Measurements from ENCODE around the gene SMARCAL1. TPM values are rescaled to one million over a fixed set of nuclear protein-coding genes. Genes with fewer than 3 reads are reported as not detected.

Gene SMARCAL1
- total RNA-seq, 1 donor from 2014 or later: 135 TPM

GRCh38 chr2:216490061-216490460 is 77.8 kb downstream of the SMARCAL1 start:
- peak; percentile 18 for DNase-seq (ENCODE audit: low read depth)
- H3K36me3 ChIP-seq (ENCODE audit: control insufficient read depth, insufficient read depth, low read length): no peaks in the 10 kb centered on the region
- no peak for TF ChIP-seq CTCF (IDR thresholded peaks at IDR 0.05; ENCODE audit: insufficient read depth, low read length, poor library complexity, severe bottlenecking)
- H3K4me3 ChIP-seq (ENCODE audit: low read depth, low read length): no peak overlapping the region
- H3K27me3 ChIP-seq (ENCODE audit: control insufficient read depth, insufficient read depth, low read length): no peaks in the 10 kb centered on the region

- no peak for TF ChIP-seq CTCF (IDR thresholded peaks at IDR 0.05; ENCODE audit: insufficient read depth, low read length, poor library complexity, severe bottlenecking)
- Histone ChIP-seq H3K4me3 (ENCODE audit: low read depth, low read length) (no peak overlapping the region), H3K27me3 (ENCODE audit: control insufficient read depth, insufficient read depth, low read length) (no peaks in the 10 kb centered on the region), H3K36me3 (ENCODE audit: control insufficient read depth, insufficient read depth, low read length) (no peaks in the 10 kb centered on the region)
- no peak for DNase-seq (ENCODE audit: low read depth)
These were observed 79.7 kb downstream of the SMARCAL1 start for GRCh38 chr2:216491793-216492596.

- peak; percentile 79 for DNase-seq (ENCODE audit: low read depth)
These were observed 80.5 kb downstream of the SMARCAL1 start for GRCh38 chr2:216492597-216493333.

GRCh38 chr2:216493334-216493685 is 81.0 kb downstream of the SMARCAL1 start:
- DNase-seq (ENCODE audit: low read depth): no peak
- Histone ChIP-seq H3K4me3 (ENCODE audit: low read depth, low read length) (no peak overlapping the region), H3K36me3 (ENCODE audit: control insufficient read depth, insufficient read depth, low read length) (no peaks in the 10 kb centered on the region), H3K27me3 (ENCODE audit: control insufficient read depth, insufficient read depth, low read length) (no peaks in the 10 kb centered on the region)
- no peak for TF ChIP-seq CTCF (IDR thresholded peaks at IDR 0.05; ENCODE audit: insufficient read depth, low read length, poor library complexity, severe bottlenecking)

More at GRCh38 chr2:216492597-216493333, 80.5 kb downstream of the SMARCAL1 start:
- Histone ChIP-seq H3K4me3 (ENCODE audit: low read depth, low read length) (no peak overlapping the region), H3K36me3 (ENCODE audit: control insufficient read depth, insufficient read depth, low read length) (no peaks in the 10 kb centered on the region), H3K27me3 (ENCODE audit: control insufficient read depth, insufficient read depth, low read length) (no peaks in the 10 kb centered on the region)
- no peak for TF ChIP-seq CTCF (IDR thresholded peaks at IDR 0.05; ENCODE audit: insufficient read depth, low read length, poor library complexity, severe bottlenecking)

GRCh38 chr2:216495656-216496055 is 83.4 kb downstream of the SMARCAL1 start:
- peaks cover 2% of the 10 kb centered on the region for H3K36me3 ChIP-seq (ENCODE audit: control insufficient read depth, insufficient read depth, low read length)
- H3K27me3 ChIP-seq (ENCODE audit: control insufficient read depth, insufficient read depth, low read length): no peaks in the 10 kb centered on the region
- no peak for TF ChIP-seq CTCF (IDR thresholded peaks at IDR 0.05; ENCODE audit: insufficient read depth, low read length, poor library complexity, severe bottlenecking)
- no peak for DNase-seq (ENCODE audit: low read depth)
- no peak overlapping the region for H3K4me3 ChIP-seq (ENCODE audit: low read depth, low read length)
